Measurements from ENCODE around the gene DLG1. TPM values are rescaled to one million over a fixed set of nuclear protein-coding genes. Genes with fewer than 3 reads are reported as not detected.

DLG1 gene
- total RNA-seq, 1 experiment from 2014 or later = 107 TPM

DNA sequence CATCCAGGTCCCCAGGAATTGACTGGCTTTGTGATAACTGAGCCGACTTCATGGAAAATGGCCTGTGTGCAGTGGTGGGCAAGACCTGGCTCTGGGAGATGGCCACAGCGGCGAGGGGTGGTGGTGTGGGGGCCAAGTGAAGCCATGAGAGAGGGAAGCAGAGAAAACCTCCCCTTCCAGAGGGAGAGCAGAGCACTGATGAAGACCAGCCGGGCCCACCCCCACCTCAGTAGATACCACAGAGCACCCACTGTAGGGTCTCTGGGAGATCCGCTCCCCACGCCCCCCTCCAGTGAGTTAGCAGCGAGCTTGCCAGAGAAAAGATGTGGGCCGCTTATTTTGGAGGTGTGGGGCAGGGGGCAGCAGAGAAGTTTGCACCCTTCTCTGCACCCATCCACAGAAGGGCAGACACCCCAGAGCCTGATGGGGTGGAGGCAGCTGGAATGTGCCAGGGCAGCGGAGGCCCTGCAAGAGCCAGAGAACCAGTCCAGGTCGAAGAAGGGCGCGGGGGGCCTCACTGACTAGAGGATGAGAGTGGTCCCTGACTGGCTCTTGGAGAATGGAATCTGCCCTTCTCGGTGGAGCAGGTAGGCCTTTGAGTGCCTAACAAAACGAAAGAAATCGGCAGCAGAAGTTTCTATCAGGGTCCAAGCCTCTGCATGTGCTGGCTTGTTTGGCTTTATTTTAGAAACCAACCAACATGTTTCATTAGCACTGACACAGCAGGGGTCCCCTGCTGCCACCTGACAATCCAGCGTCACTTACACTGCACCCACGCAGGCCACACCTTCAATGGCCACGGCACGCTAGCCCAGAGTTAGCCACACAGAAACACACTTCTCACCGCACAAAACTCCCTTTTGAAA, 297.1 kb downstream of the DLG1 start:
- no peak for DNase-seq (ENCODE audit: low spot score)
- ChIA-PET POLR2A (ENCODE audit: low non-redundant PET) (no interaction called here), CTCF (no interaction called here)
- no peaks in the 10 kb centered on the region for H3K36me3 ChIP-seq (ENCODE audit: insufficient read depth, low read length, poor library complexity, severe bottlenecking)
- intact Hi-C loops (cut with micrococcal nuclease; ENCODE audit: unreplicated experiment) = loop anchor here (10.0 kb wide), 1 partner anchor 513 kb away; no protein-coding TSS in a partner anchor
- no peaks in the 10 kb centered on the region for H3K9me3 ChIP-seq (ENCODE audit: low read depth, low read length, poor library complexity, severe bottlenecking)
- TF ChIP-seq EZH2 (IDR thresholded peaks at IDR 0.05; ENCODE audit: borderline replicate concordance, low read depth, low read length, poor library complexity, severe bottlenecking) (no peak), CTCF (conservative IDR thresholded peaks at IDR 0.05; ENCODE audit: low read depth, low read length) (no peak)
- peaks cover 22% of the 10 kb centered on the region for H3K4me1 ChIP-seq (ENCODE audit: insufficient read depth, low read length, poor library complexity, severe bottlenecking)
- H3K27me3 ChIP-seq (replicated peaks; ENCODE audit: insufficient read depth, low read depth, low read length, poor library complexity) = no peaks in the 10 kb centered on the region
- BruUV-seq (replicated peaks) = no TSS peak
- no peak overlapping the region for H3K27ac ChIP-seq (ENCODE audit: low read depth, low read length, poor library complexity, severe bottlenecking)
- H3K4me3 ChIP-seq (ENCODE audit: low read depth, low read length, poor library complexity, severe bottlenecking) = no peak overlapping the region

- ChIA-PET CTCF (no interaction called here), POLR2A (ENCODE audit: low non-redundant PET) (no interaction called here)
- TF ChIP-seq EZH2 (IDR thresholded peaks at IDR 0.05; ENCODE audit: borderline replicate concordance, low read depth, low read length, poor library complexity, severe bottlenecking) (no peak), CTCF (conservative IDR thresholded peaks at IDR 0.05; ENCODE audit: low read depth, low read length) (no peak)
- DNase-seq (ENCODE audit: low spot score) = no peak
- Histone ChIP-seq H3K9me3 (ENCODE audit: low read depth, low read length, poor library complexity, severe bottlenecking) (no peaks in the 10 kb centered on the region), H3K36me3 (ENCODE audit: insufficient read depth, low read length, poor library complexity, severe bottlenecking) (no peaks in the 10 kb centered on the region), H3K4me3 (ENCODE audit: low read depth, low read length, poor library complexity, severe bottlenecking) (no peak overlapping the region), H3K4me1 (ENCODE audit: insufficient read depth, low read length, poor library complexity, severe bottlenecking) (peaks cover 22% of the 10 kb centered on the region), H3K27me3 (replicated peaks; ENCODE audit: insufficient read depth, low read depth, low read length, poor library complexity) (no peaks in the 10 kb centered on the region), H3K27ac (ENCODE audit: low read depth, low read length, poor library complexity, severe bottlenecking) (no peak overlapping the region)
- intact Hi-C loops (cut with micrococcal nuclease; ENCODE audit: unreplicated experiment) = loop anchor here (10.0 kb wide), 1 partner anchor 515 kb away; no protein-coding TSS in a partner anchor
- no TSS peak for BruUV-seq (replicated peaks)
Observed at GRCh38 chr3:197000211-197000610, 298.2 kb downstream of the DLG1 start.

- Histone ChIP-seq H3K27ac (ENCODE audit: low read depth, low read length, poor library complexity, severe bottlenecking) (no peak overlapping the region), H3K36me3 (ENCODE audit: insufficient read depth, low read length, poor library complexity, severe bottlenecking) (no peaks in the 10 kb centered on the region), H3K4me3 (ENCODE audit: low read depth, low read length, poor library complexity, severe bottlenecking) (no peak overlapping the region), H3K4me1 (ENCODE audit: insufficient read depth, low read length, poor library complexity, severe bottlenecking) (peaks cover 18% of the 10 kb centered on the region), H3K27me3 (replicated peaks; ENCODE audit: insufficient read depth, low read depth, low read length, poor library complexity) (no peaks in the 10 kb centered on the region), H3K9me3 (ENCODE audit: low read depth, low read length, poor library complexity, severe bottlenecking) (no peaks in the 10 kb centered on the region)
- intact Hi-C loops (cut with micrococcal nuclease; ENCODE audit: unreplicated experiment) = no loop called here
- CTCF ChIA-PET = no interaction called here
- POLR2A ChIA-PET (ENCODE audit: low non-redundant PET) = no interaction called here
- no TSS peak for BruUV-seq (replicated peaks)
- TF ChIP-seq CTCF (conservative IDR thresholded peaks at IDR 0.05; ENCODE audit: low read depth, low read length) (no peak), EZH2 (IDR thresholded peaks at IDR 0.05; ENCODE audit: borderline replicate concordance, low read depth, low read length, poor library complexity, severe bottlenecking) (no peak)
- no peak for DNase-seq (ENCODE audit: low spot score)
Observed at GRCh38 chr3:196998966-196999760, 299.2 kb downstream of the DLG1 start.
